OCI-LY7 (cell line): ENCODE measurements around the gene OGDH.
"Not testable (repeated sequence)": the region's sequence is repeated elsewhere in the genome, so short reads cannot be mapped to it uniquely, and the experiment has no call there.

Experiments
- EZH2phosphoT487 ChIP-seq: fragments of 200-600 bp; sonication (generic); IDR thresholded peaks from 2 replicates; pipeline ENCODE4 v1.6.1; 2018; ENCODE audit warnings: low read depth, borderline replicate concordance, mild to moderate bottlenecking, mixed run types, antibody characterized with exemption, low read length, moderate library complexity, mixed read lengths
- TF ChIP-seq, protein P1 (sequence below): fragments of 200-600 bp; sonication (generic); conservative IDR thresholded peaks from 2 replicates; pipeline ENCODE4 v1.5.1; 2014; ENCODE audit warnings: mild to moderate bottlenecking, antibody characterized with exemption, low read length, moderate library complexity, mixed read lengths

DNA sequence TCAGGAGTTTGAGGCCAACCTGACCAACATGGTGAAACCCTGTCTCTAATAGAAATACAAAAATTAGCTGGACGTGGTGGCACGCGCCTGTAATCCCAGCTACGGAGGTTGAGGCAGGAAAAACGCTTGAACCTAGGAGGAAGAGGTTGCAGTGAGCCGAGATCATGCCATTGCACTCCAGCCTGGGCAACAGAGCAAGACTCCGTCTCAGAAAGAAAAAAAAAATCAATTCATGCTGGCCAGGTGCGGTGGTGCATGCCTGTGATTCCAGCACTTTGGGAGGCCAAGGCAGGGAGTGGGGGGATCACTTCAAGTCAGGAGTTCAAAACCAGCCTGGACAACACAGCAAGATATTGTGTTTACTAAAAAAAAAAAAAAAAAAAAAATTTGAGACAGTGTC, 9.2 kb upstream of the OGDH start:
- TF ChIP-seq, protein P1, sequence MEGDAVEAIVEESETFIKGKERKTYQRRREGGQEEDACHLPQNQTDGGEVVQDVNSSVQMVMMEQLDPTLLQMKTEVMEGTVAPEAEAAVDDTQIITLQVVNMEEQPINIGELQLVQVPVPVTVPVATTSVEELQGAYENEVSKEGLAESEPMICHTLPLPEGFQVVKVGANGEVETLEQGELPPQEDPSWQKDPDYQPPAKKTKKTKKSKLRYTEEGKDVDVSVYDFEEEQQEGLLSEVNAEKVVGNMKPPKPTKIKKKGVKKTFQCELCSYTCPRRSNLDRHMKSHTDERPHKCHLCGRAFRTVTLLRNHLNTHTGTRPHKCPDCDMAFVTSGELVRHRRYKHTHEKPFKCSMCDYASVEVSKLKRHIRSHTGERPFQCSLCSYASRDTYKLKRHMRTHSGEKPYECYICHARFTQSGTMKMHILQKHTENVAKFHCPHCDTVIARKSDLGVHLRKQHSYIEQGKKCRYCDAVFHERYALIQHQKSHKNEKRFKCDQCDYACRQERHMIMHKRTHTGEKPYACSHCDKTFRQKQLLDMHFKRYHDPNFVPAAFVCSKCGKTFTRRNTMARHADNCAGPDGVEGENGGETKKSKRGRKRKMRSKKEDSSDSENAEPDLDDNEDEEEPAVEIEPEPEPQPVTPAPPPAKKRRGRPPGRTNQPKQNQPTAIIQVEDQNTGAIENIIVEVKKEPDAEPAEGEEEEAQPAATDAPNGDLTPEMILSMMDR: not testable (repeated sequence)
- TF ChIP-seq EZH2phosphoT487: not testable (repeated sequence)
